NCI-H345 treated with DMSO at 0.1 percent for 48 hours (cell line): ENCODE results near the gene PAF1.
"Not testable (repeated sequence)": the region's sequence is repeated elsewhere in the genome, so short reads cannot be mapped to it uniquely, and the experiment has no call there.

Experiments used
- DNase-seq: peaks from one replicate; lab custom pipeline; 2025; ENCODE audit not compliant: unreplicated experiment; lab: John Stamatoyannopoulos, UW

PAF1 gene

DNA sequence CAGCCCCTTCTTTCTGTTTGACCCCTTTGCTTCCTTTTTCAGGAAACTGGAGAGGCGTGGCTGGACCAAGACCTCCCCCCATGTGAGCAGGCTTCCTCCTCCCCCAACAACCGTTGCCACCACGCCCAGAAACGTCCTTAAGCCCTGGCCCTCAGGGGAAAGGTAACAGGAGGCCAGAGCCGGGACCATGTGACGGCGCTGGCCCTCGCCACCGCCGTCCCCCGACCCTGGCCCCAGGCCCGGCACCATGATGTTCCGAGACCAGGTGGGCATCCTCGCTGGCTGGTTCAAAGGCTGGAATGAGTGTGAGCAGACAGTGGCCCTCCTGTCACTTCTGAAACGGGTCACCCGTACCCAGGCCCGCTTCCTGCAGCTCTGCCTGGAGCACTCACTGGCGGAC, 34.3 kb downstream of the PAF1 start:
- DNase-seq: no peak

DNA sequence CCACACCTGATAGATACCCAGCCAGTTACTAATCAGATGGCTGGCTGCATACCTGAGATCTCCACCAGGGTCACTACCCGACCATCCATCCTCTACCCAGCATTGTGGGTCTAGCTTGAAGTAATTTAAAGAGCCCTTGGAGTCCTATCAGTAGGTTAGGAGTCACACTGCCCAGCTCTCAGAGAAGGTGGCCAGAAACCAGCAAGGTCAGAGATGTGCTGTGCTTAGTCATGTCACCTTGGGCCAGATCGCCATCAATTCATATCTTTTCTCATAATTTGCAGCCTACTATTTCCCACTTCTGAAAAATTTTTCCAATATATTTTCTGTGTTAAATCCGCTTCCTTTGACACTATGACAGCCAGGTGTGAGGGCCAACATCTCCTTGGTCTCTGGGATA, 34.8 kb downstream of the PAF1 start:
- no peak for DNase-seq

DNA sequence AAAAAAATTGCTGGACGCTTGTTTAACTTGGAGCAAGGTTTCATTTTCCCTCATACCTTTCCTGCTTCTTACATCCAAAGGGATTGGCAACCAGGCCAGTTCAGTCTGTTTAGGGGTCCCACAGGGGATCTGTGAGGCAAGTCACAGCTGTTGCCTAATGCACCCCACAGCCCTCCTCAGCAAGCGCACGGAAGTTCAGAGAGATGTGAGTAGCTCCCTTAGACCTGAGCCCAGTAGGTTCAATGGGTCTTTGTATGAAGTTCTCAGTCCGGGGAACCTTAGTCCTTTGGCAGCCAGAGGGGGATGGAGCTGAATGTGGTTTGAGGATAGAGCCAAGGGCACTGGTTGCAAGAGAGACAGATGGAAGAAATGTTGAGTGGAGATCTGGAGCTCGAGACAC, 35.7 kb downstream of the PAF1 start:
- DNase-seq: no peak

DNA sequence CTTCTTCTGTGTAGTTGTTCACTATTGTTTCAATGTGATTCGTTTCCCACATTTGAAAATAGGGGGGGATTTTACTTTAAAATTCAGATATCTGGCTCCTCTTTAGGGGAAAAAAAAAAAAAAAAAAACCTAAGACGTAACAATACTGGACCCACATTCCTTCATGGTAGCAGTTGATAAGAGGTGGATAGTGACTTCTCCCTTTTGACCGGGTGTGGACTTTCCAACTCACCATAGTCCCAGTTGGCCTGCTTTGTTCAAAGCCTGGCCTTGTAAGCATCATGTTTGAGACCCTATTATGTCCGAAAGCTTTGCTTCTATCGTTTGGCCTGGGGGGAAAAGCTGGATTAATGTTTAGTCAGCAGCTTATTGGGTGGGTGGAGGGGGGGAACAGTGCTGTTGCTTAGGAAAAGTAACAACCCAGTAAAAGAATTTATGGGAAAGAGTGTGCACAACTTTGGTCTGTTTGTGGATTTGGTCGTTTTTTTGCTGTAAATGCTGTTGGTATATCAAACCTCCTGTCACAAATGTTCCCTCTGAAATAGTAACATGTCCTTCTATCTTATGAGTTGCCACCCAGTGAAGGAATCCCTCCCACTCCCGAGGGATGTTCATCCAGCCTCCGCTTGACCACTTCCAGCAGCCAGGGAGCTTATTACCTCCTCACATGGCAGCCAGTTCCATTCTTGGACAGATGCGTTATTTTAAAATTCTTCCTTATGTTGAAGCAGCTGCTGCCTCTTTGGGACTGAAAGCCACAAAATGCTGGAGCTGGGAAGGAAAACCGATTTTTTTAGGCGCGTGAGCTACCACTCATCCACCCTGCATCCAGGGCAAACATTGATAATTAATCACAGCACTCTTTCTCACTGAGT, 38.3 kb downstream of the PAF1 start:
- DNase-seq: no peak

DNA sequence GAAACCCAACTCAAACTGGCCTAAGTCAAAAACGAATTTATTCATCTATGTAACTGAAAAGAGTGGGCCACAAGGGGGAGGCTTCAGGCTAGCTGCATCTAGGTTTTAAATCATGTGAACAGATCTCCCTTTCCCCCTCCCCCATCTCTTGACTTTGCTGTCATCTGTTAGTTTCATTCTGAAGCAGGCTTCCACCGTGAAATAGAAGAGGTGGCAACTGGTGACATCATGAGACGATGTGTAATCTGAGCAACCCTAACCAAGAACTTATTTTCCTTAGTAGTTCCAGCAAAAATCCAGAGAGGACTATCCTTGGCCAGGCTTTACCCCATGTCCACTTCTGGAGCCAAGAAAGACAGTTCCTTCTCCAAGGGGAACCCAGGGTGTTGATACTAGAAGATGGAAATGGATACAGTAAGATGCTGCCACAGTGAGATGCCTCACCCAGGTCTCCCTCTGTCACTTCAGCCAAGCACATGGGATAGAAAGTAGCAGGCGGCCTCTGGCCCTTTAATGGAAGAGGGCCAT, 39.3 kb downstream of the PAF1 start:
- no peak for DNase-seq

DNA sequence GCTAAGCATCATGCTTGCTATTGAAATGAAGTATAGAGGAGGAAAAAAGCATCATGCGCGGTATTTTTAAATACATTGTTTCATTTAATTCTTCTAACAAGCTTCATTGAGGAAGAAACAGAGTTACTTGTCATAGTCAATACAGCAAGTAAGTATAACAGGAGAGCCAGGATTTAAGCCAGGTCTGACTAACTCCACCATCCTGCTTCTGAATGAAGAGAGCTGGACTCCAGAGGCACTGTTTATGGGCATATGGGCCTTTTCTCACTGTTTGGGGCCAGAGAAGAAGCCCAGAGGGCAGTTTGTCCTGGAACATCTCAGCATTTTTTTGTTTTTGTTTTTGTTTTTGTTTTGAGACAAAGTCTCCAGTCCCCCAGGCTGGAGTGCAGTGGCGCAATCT, 40.8 kb downstream of the PAF1 start:
- DNase-seq: no peak

DNA sequence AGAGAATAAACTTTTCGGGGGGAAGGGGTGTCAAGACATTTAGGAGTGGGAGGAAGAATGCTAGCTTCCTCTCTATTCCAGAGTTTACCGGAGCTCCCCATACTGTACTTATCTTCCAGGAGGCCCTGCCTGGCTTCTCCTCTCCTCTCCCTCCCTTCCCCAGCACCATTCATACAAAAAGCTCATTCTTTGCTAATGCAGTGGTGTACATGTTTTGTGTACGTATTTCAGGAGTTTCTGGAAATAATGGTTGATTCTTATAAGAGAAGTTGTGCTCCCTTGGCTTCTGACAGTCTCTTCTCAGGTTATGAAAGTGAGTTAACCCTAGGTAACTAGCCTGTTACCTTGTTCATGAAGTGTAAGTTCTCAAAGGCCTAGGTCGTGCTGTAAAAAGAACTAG, 41.6 kb downstream of the PAF1 start:
- no peak for DNase-seq

DNA sequence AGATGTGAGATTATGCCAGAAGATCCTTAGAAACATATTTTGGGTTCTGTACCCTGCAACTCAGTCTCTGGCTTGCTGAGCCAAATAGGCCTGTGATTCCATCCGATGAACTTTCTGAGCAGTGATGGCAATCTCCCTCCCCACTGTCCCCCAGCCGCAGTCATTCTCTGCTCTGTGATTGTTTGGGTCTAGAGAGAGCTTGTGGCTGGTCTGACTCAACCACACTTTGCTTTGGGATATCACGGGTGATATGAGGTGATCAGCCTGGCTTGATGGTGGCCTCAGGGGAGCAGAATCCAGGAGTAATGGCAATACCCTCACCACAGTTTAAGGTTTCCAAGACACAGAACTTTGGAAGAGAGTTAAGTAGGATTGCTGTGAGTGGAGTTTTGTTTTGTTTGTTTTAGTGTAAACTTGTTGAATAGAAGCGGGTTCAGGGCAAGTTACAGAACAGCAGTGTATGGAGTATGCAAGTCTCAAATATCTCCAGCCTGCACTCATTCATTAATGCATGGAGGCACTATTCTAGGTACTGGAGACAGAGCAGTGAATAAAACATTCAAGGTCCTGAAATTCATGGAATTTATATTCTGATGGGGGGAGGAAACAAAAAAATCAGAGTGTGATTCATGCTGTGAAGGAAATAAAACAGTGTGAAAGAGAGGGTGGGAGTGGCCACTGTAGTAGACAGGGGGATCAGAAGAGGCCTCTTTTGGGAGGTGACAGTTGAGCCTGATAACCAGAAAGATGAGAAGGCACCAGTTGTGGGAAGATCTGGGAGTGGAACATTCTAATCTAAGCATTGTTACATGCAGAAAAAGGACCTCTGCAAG, 43.4 kb downstream of the PAF1 start:
- DNase-seq: no peak

DNA sequence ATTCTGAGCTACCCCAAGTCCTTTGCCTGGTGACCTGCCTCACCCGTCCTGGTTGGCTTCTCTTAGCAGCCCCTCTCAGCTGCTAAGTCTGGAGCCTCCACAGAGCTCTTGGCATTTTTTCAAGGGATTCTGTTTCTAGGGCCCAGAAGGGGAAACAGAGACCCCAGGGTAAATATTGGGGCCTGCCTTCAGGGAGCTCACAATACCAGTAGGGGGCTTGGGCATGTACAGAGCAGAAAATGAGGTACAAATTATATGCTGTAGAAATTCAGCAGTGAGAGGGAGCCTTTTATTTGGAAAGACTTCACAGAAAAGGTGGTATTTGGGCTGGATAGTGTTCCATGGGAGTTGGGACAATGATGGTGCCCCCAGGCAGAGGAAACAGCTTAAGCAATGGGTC, 45.0 kb downstream of the PAF1 start:
- no peak for DNase-seq

DNA sequence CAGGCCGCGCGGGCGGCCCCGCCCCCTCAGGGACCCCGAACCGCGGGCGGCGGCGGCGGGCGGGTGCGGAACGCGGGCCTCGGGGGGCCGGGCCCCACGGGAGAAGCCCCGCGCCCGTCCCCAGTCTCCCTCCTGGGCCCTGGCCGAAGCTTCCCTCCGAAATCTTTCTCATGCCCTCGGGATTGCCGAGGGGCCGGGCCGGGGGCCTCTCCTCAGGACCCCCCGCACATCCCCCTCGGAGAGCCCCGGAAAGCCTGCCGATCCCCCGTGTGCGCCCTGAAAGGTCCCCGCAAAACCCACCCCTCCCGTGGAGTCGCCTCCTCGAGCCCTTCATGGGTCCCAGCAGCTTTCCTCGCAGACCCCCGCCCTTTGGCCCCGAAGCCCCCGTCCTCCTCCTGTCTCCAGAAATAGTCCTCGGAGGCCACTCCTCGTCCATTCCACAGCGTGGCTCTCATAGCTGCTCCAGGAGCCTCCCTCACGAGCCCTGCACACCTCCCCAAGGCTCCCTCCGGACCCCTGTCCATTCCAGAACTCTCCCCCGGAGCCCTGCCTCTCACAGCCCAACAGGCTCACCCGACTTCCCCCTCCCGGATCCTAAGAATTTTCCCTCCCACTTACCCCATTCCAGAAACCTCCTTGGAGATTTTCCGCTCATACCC, 48.1 kb downstream of the PAF1 start:
- DNase-seq: no peak

DNA sequence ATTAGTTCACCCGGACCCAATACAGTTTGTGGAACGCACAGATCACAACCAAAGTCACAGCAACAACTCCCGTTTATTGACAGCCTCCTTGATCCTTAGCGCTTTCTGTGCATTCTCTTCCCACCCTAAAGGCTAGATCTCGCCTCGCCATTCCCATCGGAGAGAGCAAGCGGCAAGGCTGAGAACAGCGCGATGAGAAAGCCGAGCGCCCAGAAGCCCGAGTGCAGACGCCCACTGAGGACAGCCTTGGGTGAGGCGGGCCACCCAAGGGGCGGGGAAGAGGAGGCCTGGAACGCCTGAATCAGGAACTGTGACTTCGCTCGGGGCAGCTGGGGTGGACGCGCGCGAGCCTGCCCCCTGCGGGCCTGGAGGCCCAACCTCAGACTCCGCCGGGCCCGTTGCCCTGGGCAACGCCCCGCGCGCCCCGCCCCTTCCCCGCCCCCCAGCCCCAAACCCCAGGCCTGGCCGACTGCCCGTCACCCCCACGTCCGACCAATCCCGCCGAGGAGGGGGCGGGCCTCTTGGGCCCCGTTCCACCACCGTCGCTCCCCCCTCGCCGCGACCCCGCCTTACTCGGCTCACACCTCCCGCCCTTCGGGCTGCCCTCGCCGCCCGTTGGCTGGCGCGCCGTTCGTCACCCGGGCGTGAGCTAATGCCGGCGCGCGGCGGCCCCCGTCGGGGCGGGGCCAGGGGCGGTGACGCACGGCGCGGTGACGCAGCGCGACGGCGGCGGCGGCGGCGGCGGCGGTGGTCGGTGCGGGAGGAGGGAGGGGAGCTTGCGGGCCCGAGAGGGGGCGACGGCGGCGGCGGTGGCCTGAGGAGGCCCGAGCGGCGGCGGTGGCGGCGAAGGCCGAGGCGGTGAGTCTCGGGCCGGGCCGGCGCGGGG, 48.9 kb downstream of the PAF1 start, which contains the start of gene SAMD4B:
TSS of gene SAMD4B (plus strand) at position 703 of the 886 bp plus-strand sequence. CDS start 14,473 bp downstream, outside the sequence.
- DNase-seq: peak; percentile 100

DNA sequence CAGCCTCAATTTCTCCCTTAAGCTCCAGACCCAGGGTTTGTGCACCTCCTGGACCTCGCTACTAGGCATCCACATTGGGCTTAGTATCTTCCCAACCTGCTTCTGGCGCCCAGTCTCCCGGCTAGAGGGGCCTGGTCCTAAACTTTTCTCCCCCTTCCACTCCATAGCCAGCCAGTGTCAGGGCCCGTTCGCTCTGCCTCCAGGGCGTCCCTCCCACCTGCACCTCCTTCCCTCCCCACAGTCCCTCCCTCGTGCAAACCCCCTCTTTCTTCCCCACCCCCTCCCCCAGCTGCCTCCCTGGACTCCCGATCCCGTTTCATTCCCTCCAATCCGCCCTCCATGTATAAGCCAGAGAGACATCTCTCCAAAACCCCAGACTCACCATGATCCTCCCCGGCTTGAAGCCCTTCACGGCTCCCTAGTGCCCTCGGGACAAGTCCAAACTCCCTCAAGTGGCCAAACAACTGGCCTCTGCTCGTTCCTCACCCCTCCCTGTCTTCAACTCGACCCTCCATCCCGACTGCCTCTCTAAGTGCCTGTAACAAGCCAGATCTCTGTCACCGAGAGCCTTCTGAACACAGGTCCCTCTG, 49.7 kb downstream of the PAF1 start:
- no peak for DNase-seq

DNA sequence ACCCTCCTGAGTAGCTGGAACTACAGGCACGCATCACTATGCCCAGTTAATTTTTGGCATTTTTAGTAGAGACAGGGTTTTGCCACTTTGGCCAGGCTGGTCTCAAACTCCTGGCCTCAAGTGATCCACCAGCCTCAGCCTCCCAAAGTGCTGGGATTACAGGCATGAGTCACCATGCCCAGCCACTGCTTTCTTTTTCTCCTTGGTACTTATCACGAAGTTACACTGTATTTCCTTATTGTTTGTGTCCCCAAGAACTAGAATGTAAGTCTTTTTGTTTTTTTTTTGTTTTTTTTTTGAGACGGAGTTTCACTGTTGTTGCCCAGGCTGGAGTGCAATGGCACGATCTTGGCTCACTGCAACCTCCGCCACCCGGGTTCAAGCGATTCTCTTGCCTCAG, 50.8 kb downstream of the PAF1 start:
- DNase-seq: not testable (repeated sequence)

DNA sequence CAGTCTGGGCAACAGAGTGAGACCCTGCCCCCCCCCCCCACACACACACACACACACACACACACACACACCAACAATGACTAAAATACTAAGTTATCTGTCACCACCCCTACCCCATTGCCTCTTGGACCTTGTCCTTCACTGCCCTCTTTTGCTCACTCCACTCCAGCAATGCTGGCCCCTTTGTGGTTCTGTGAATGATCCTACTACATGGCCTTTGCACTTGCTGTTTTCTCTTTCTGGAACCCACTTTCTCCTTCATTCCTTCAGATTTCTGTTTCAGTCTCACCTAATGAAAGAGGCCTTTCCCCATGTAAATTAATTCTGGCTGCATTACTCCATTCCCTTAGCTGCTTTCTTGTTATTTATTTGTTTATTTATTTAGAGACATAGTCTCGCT, 51.2 kb downstream of the PAF1 start:
- DNase-seq: no peak

DNA sequence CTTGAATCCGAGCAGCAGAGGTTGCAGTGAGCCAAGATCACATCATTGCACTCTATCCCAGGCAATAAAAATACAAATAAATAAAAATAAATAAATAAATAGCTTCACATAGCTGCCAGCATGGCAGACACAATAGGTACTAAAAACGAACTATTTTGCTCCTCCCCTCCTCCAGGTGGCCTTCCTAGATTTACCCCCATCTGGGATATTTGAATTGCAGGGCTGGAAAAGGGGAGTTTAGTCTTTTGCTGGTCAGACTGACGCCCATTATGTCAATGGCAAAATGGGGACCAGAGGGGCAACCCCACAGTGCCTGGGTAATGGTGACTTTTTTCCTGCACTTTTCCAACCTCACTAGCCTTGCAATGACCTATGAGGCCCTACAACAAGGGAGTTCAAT, 54.4 kb downstream of the PAF1 start:
- DNase-seq: no peak
